H9 (cell line): ENCODE measurements around the gene BMPR1A. TPM values are rescaled to one million over a fixed set of nuclear protein-coding genes. Genes with fewer than 3 reads are reported as not detected.

Experiments used
- DNase-seq: peaks from one replicate; pipeline ENCODE4 v3.0.0-alpha.2; 2017
- H2AFZ ChIP-seq: one replicate; pipeline ENCODE4 v1.6.1; 2013; ENCODE audit warnings: mild to moderate bottlenecking, low read length, control low read depth, moderate library complexity
- H2AK5ac ChIP-seq: 2 replicates; pipeline ENCODE4 v1.6.1; 2013; ENCODE audit warnings: low read length, control low read depth, mixed read lengths; ENCODE audit not compliant: insufficient read length
- H2BK120ac ChIP-seq: one replicate; pipeline ENCODE4 v1.6.1; 2013; ENCODE audit warnings: low read depth, mild to moderate bottlenecking, low read length, control low read depth, inconsistent platforms; ENCODE audit not compliant: poor library complexity, severe bottlenecking
- H2BK12ac ChIP-seq: 2 replicates; pipeline ENCODE4 v1.6.1; 2013; ENCODE audit warnings: low read length, control low read depth, mixed read lengths, low read depth; ENCODE audit not compliant: insufficient read length
- H2BK15ac ChIP-seq: 2 replicates; pipeline ENCODE4 v1.6.1; 2013; ENCODE audit warnings: low read depth, low read length, control low read depth
- H2BK20ac ChIP-seq: one replicate; pipeline ENCODE4 v1.6.1; 2013; ENCODE audit warnings: low read depth, mild to moderate bottlenecking, low read length, control low read depth, inconsistent platforms; ENCODE audit not compliant: poor library complexity, severe bottlenecking
- H2BK5ac ChIP-seq: 2 replicates; pipeline ENCODE4 v1.6.1; 2013; ENCODE audit warnings: low read length, control low read depth, mixed read lengths; ENCODE audit not compliant: insufficient read length
- H3K14ac ChIP-seq: 2 replicates; pipeline ENCODE4 v1.6.1; 2013; ENCODE audit warnings: low read length, control low read depth; ENCODE audit not compliant: insufficient read depth
- H3K18ac ChIP-seq: 2 replicates; pipeline ENCODE4 v1.6.1; 2013; ENCODE audit warnings: low read depth, mild to moderate bottlenecking, mixed read lengths, low read length, control low read depth; ENCODE audit not compliant: insufficient read length
- H3K23ac ChIP-seq: 2 replicates; pipeline ENCODE4 v1.6.1; 2013; ENCODE audit warnings: low read length, control low read depth, mixed read lengths, low read depth; ENCODE audit not compliant: insufficient read length
- H3K23me2 ChIP-seq: 2 replicates; pipeline ENCODE4 v1.6.1; 2013; ENCODE audit warnings: low read depth, mild to moderate bottlenecking, mixed read lengths, low read length, control low read depth; ENCODE audit not compliant: insufficient read length, poor library complexity, severe bottlenecking
- H3K27ac ChIP-seq: 2 replicates; pipeline ENCODE4 v1.5.1; 2013; ENCODE audit warnings: low read length, control low read depth, mixed read lengths, low read depth; ENCODE audit not compliant: insufficient read length
- H3K27me3 ChIP-seq: 2 replicates; pipeline ENCODE4 v1.6.1; 2013; ENCODE audit warnings: low read length, control low read depth, inconsistent platforms; ENCODE audit not compliant: insufficient read depth
- H3K4ac ChIP-seq: 2 replicates; pipeline ENCODE4 v1.6.1; 2013; ENCODE audit warnings: low read depth, mild to moderate bottlenecking, control low read depth, inconsistent platforms, low read length, moderate library complexity
- H3K4me1 ChIP-seq: 2 replicates; pipeline ENCODE4 v1.6.1; 2013; ENCODE audit warnings: low read length, control low read depth, inconsistent platforms; ENCODE audit not compliant: insufficient read depth
- H3K4me2 ChIP-seq: 2 replicates; pipeline ENCODE4 v1.6.1; 2013; ENCODE audit warnings: low read length, control low read depth, mixed read lengths; ENCODE audit not compliant: insufficient read length, insufficient read depth
- H3K56ac ChIP-seq: 2 replicates; pipeline ENCODE4 v1.6.1; 2013; ENCODE audit warnings: low read depth, mild to moderate bottlenecking, mixed read lengths, low read length, control low read depth; ENCODE audit not compliant: insufficient read length
- H3K79me1 ChIP-seq: 2 replicates; pipeline ENCODE4 v1.6.1; 2013; ENCODE audit warnings: low read depth, mild to moderate bottlenecking, moderate library complexity, low read length, control low read depth, inconsistent platforms; ENCODE audit not compliant: insufficient read depth, poor library complexity, severe bottlenecking
- H3K79me2 ChIP-seq: 2 replicates; pipeline ENCODE4 v1.6.1; 2013; ENCODE audit warnings: low read length, control low read depth, inconsistent platforms; ENCODE audit not compliant: insufficient read depth
- H3K9ac ChIP-seq: 2 replicates; pipeline ENCODE4 v1.6.1; 2013; ENCODE audit warnings: low read length, control low read depth, mixed read lengths; ENCODE audit not compliant: insufficient read length; ENCODE audit errors: extremely low read depth
- H3K9me3 ChIP-seq: one replicate; pipeline ENCODE4 v1.6.1; 2013; ENCODE audit warnings: low read depth, low read length, inconsistent platforms; ENCODE audit not compliant: control insufficient read depth
- H3T11ph ChIP-seq: one replicate; pipeline ENCODE4 v1.6.1; 2013; ENCODE audit warnings: mild to moderate bottlenecking, low read length, control low read depth, inconsistent platforms
- H4K20me1 ChIP-seq: one replicate; pipeline ENCODE4 v1.6.1; 2013; ENCODE audit not compliant: control insufficient read depth, insufficient read length, insufficient read depth
- H4K5ac ChIP-seq: 2 replicates; pipeline ENCODE4 v1.6.1; 2013; ENCODE audit warnings: low read depth, mild to moderate bottlenecking, mixed read lengths, low read length, control low read depth; ENCODE audit not compliant: insufficient read length
- H4K8ac ChIP-seq: replicated peaks from 2 replicates; pipeline ENCODE4 v1.6.1; 2013; ENCODE audit warnings: low read length, control low read depth, mixed read lengths, low read depth; ENCODE audit not compliant: insufficient read length
- H4K91ac ChIP-seq: 2 replicates; pipeline ENCODE4 v1.6.1; 2013; ENCODE audit warnings: low read depth, mild to moderate bottlenecking, moderate library complexity, mixed read lengths, low read length, control low read depth; ENCODE audit not compliant: insufficient read length
- H3K27ac Mint-ChIP-seq, 3 experiments: 2 replicates in 2 of 3; 3 replicates in 1 of 3; pipeline ENCODE4 v1.8.0; 2020 to 2021; ENCODE audit warnings: mixed read lengths in 3 of 3, mild to moderate bottlenecking in 1 of 3, moderate library complexity in 1 of 3
- H3K27me3 Mint-ChIP-seq: 2 replicates; pipeline ENCODE4 v1.8.0; 2021; ENCODE audit warnings: low read depth, mild to moderate bottlenecking, moderate library complexity, mixed read lengths
- H3K36me3 Mint-ChIP-seq, 3 experiments: 2 replicates in 2 of 3; 3 replicates in 1 of 3; pipeline ENCODE4 v1.8.0; 2020 to 2021; ENCODE audit warnings: low read depth in 3 of 3, mixed read lengths in 3 of 3; ENCODE audit not compliant: insufficient read depth in 1 of 3
- H3K4me1 Mint-ChIP-seq, 2 experiments: 2 replicates each; pipeline ENCODE4 v1.8.0; 2020; ENCODE audit warnings: mixed read lengths in 2 of 2
- H3K4me3 Mint-ChIP-seq, 2 experiments: 2 replicates in 1 of 2; 3 replicates in 1 of 2; pipeline ENCODE4 v1.8.0; 2020 to 2021; ENCODE audit warnings: mild to moderate bottlenecking in 2 of 2, mixed read lengths in 2 of 2, moderate library complexity in 1 of 2
- H3K9me3 Mint-ChIP-seq, 2 experiments: 2 replicates in 1 of 2; 3 replicates in 1 of 2; pipeline ENCODE4 v1.8.0; 2020; ENCODE audit warnings: mild to moderate bottlenecking in 2 of 2, mixed read lengths in 2 of 2, moderate library complexity in 1 of 2
- CTCF ChIP-seq: fragments of 200-600 bp; sonication (generic); conservative IDR thresholded peaks from 3 replicates; pipeline ENCODE4 v1.8.0; 2021; ENCODE audit warnings: antibody characterized with exemption, mild to moderate bottlenecking
- WGBS: extraction: QIAGEN DNeasy Blood & Tissue Kit; methylation state at CpG from one replicate; pipeline ENCODE4 v1.1.7; 2013; ENCODE audit warnings: missing lambda C conversion rate, low lambda C conversion rate, mixed read lengths; ENCODE audit not compliant: insufficient read length; ENCODE audit errors: extremely low coverage; 5-methylcytosine and 5-hydroxymethylcytosine counted together
- total RNA-seq: library from RNA; stranded (reverse); gene quantifications from 2 replicates; pipeline ENCODE4 v1.2.1, GENCODE V29; 2021

The BMPR1A gene
- total RNA-seq, 1 experiment from 2014 or later: 138 TPM

- Histone ChIP-seq H3K4me1 (peaks cover 4% of the 10 kb centered on the region), H3K23me2 (no peaks in the 10 kb centered on the region), H2BK5ac (no peak overlapping the region), H3K4ac (no peak overlapping the region), H2BK120ac (no peak overlapping the region), H2BK20ac (no peak overlapping the region), H3K79me2 (peaks cover 5% of the 10 kb centered on the region; the same call in 1 of the 2 replicates), H4K8ac (no peak overlapping the region), H3K79me1 (peaks cover 2% of the 10 kb centered on the region), H4K91ac (no peak overlapping the region), H2BK12ac (no peak overlapping the region), H3K9ac (no peak overlapping the region), H2BK15ac (no peak overlapping the region), H4K5ac (no peak overlapping the region), H2AFZ (no peak overlapping the region), H3K4me2 (no peak overlapping the region), H3K23ac (no peak overlapping the region), H3K9me3 (no peaks in the 10 kb centered on the region), H2AK5ac (no peak overlapping the region), H4K20me1 (no peaks in the 10 kb centered on the region), H3T11ph (no peak overlapping the region), H3K27me3 (no peaks in the 10 kb centered on the region), H3K14ac (no peak overlapping the region), H3K18ac (no peak overlapping the region), H3K56ac (no peak overlapping the region), H3K27ac (peak overlapping the region; percentile 52)
- Mint-ChIP-seq H3K4me3 (no peak overlapping the region), H3K27me3 (no peaks in the 10 kb centered on the region; the same call in 1 of the 2 replicates), H3K27ac (peak overlapping the region; percentile 4 to 53 (median 49); a peak in 5 of 7 replicates), H3K4me1 (peaks cover 37 to 47% of the 10 kb centered on the region in 2 experiments), H3K36me3 (peaks cover 6 to 19% (median 7%) of the 10 kb centered on the region in 3 experiments; a peak in 6 of 7 replicates), H3K9me3 (no peaks in the 10 kb centered on the region; a peak in 1 of 5 replicates)
- DNase-seq: no peak
- TF ChIP-seq CTCF: no peak
- no CpG with 5 or more reads among the region's 4 CpGs for WGBS
These were observed 92.9 kb downstream of the BMPR1A start for GRCh38 chr10:86849181-86849894.
